ENCODE data around the gene TBRG4.

TBRG4 gene

DNA sequence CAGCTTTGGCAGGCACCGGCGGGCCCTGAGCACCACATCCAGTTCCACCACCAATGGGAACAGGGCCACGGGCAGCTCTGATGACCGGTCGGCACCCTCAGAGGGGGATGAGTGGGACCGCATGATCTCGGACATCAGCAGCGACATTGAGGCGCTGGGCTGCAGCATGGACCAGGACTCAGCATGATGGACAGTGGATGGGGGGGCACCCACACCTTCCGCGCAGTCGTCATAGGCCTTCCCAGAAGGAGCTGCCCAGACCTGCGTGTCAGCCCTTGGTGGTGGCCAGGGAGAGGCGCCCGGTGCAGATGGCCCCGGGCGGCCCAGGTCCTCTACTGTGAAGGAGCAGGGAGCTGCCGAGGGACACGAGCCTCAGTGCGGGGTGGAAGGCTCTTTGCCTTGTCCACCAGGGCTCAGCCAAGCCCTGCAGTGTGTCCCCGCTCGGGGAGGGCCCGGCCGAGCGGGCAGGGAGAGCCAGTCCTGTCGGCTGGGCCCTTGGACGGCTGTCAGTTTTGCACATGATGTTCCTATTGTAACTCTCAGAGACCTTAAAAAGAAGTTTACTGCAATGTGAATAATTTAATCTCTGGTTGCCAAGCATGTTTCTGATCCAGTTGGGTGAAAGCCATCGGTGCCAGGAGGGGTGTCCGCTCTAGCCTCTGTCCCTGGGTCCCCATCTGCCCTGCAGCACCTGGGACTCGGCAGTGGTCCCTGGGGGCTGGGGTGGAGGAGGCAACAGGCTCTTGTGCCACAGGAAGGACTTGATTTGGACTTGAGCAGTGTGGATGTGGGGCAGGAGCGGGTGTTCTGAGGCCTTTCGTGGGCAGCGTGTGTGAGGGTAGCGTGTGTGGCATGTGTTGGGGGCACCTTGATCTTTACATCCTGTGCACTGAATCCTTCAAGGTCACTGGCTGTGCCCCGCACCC, 35.4 kb downstream of the TBRG4 start:
- FAIRE-seq: peak; percentile 5
- no peak for DNase-seq (ENCODE audit: low spot score)

DNA sequence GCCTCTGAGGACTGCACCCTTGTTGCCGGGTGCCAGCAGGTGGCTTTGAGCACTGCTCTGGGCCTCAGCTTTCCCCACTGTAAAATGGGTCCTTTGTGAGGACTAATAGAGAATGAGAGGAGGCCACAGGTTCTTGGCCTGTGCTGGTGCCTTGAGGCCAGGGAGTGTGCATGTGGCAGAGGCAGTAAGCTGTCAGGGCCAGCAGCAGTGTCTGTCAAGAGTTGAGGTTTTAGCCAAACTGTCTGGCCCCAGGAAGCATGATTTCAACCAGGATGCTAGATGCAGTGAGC, 36.2 kb downstream of the TBRG4 start:
- DNase-seq (ENCODE audit: low spot score): no peak
- FAIRE-seq: no peak

DNA sequence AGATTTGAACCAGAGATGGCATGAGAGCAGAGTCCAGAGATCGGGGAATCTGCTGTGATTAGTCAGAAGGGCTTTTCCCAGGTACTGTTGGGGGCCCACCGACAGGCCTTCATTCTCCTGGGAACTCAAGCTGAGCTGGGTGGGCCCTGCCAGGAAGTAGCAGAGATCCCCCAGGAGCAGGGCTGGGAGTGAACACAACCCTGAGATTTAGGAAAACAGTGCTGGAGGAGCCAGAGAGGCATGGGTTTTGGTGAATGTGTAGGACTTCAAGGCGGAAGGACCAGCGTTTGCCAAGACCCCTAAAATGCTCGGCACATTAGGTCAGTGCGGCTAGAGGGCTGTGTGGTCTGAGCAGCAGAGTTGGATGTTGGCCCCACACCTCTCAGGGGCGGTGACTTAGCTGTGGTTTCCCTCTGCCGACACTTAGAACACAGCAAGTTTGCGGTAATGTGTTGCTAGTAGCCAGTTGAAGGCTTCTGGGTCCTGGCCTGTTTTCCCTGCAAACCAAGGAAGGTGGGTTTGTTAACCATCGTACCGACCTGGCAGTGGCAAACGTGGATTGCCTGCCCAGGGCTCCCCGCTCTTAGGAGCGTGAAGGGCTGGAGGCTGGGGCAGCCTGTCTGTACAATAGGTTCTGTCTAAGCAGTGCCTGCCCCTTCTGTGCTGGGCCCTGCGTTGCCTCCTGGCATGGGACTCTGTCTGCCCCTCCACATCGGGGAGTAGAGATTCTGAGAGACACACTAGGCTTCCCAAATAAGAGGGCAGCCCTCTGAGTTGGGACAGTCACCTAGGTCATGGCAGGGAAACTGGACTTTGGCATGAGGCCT, 36.8 kb downstream of the TBRG4 start:
- FAIRE-seq: no peak
- no peak for DNase-seq (ENCODE audit: low spot score)

DNA sequence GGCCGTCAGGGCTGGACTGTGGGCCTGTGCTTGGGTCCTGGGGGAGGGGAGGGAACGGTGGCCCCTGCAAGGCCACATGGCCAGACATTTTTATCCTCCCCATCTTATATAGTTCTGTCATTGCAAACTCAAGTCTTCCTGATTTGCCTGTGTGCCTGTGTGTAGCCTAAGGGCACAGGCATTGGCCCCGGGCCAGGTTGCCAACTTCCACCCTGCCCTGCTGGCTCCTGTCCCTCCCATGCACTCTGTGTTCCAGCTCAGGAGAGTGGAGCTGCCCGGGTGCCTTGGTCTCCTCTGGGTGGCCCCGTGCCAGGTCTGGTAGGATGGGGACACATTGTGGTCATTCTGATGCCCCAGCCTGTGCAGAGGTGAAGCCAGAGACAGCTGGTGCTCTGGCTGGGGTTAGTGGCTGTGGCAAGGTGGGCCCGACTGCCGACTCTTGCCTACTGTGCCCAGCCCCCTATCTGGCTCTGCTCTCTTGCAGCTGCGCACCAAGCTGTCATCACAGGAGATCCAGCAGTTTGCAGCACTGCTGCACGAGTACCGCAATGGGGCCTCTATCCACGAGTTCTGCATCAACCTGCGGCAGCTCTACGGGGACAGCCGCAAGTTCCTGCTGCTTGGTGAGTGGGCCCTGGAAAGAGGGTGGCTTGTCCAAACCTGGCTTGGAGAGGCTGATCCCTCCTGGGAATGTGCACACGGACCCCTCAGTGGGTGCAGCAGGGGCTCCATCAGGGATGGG, 37.5 kb downstream of the TBRG4 start:
- FAIRE-seq: peak; percentile 58

DNA sequence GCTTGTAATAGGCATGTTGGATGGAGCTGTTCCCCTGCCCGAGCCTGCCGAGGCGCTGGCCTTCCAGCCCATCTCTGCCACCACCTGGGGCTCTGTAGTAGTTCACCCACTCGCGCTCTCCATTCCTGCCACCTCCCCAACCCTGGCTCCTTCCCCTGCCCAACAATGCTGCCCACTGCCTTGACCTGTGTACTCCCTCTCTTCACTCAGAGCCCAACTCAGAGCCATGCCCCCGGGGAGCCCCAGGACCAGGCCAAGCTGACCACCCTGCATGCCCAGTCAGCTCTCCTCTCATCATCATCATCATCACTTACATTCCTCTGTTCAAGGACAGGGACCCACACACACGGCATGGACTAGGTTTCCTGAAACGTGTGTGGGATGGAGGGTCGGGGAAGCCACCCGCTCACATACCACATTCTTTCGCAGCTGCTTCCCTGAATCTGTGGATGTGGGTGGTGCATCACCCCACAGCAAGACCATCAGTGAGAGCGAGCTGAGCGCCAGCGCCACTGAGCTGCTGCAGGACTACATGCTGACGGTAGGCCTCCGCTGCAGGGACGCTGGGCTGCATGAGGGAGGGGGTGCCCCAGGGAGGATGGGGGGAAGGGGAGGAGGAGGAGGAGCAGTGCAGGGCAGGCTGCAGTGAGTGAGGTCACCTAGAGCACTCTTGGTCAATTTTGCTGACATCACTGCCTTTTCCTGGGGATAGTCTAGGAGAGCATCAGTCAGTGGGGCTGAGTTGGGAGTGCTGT, 38.3 kb downstream of the TBRG4 start:
- FAIRE-seq (no peak), DNase-seq (ENCODE audit: low spot score) (no peak)

More for the DNA sequence above, 37.5 kb downstream of the TBRG4 start:
- DNase-seq (ENCODE audit: low spot score): no peak

DNA sequence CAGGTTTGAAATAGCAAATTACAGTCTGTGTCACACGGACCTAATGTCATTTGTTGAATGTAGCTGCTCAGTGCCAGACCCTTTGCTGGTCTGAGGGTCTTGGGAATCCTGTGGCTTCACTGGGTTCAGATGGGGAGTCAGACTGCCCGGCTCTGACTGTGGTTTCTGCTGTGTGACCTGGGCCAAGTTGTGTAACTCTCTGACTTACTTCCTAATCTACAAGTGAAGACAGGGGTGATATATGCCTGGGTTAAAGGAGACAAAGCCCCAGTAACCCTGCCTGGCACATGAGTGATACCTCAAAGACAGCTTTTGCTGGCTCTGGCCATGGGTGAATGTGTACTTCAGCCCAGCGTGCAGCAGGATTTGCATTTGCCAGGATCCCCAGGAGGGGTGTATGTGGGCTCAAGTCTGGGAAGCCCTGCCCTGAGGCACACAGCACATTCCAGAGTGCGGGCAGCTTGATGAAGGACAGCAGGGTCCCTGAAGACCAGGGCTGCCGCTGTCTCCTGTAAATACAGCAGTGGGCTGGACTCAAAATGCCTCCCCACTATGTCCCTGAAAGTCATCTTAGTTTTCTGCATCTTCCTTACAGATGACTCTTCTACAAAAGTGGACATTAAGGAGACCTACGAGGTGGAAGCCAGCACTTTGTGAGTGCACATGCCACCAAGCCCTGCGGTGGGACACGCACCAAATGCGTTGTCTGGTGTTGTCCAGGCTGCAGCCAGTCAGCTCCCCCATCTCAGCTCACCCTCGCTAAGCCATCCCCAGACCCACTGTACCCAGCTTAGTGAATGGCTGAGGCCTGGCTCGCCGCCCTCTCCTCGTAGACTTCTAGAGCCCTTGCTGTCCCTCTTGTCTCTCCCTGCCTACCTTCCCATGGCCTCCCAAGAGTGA, 39.1 kb downstream of the TBRG4 start:
- no peak for DNase-seq (ENCODE audit: low spot score)
- no peak for FAIRE-seq

DNA sequence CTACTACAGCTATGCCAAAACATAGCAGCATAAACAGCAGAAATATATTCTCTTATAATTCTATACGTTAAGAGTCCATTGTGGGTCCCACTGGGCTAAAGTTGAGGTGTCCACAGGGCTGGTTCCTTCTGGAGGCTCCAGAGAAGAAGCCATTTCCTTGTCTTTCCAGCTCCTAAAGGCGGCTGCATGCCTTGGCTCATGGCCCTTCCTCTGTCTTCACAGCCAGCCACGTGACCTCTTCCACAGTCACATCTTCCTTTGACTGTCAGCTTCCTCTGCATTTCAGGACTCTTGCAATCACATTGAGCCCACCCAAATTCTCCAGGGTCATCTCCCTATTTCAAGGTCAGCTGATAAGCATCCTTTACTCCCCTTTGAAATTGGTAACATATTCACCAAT, 40.0 kb downstream of the TBRG4 start:
- FAIRE-seq (peak; percentile 30), DNase-seq (ENCODE audit: low spot score) (no peak)

DNA sequence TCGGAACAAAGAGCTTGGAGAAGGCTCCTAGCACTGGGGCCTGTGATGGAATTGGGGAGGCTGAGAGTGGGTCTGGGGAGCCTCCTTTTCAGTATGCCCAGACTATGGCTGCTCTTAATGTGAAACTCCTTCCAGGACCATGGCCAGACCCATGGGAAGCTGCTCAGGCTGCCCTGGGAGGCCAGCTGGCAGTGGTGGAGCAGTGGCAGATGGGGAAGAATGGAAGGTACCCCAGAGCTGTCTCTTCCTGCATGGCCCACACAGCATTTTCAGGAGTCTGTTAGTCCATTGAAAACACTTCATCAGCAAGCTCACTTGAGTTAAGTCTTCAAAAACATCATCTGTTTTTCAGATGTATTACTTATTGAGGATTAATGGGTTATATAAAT, 41.2 kb downstream of the TBRG4 start:
- FAIRE-seq: no peak

DNA sequence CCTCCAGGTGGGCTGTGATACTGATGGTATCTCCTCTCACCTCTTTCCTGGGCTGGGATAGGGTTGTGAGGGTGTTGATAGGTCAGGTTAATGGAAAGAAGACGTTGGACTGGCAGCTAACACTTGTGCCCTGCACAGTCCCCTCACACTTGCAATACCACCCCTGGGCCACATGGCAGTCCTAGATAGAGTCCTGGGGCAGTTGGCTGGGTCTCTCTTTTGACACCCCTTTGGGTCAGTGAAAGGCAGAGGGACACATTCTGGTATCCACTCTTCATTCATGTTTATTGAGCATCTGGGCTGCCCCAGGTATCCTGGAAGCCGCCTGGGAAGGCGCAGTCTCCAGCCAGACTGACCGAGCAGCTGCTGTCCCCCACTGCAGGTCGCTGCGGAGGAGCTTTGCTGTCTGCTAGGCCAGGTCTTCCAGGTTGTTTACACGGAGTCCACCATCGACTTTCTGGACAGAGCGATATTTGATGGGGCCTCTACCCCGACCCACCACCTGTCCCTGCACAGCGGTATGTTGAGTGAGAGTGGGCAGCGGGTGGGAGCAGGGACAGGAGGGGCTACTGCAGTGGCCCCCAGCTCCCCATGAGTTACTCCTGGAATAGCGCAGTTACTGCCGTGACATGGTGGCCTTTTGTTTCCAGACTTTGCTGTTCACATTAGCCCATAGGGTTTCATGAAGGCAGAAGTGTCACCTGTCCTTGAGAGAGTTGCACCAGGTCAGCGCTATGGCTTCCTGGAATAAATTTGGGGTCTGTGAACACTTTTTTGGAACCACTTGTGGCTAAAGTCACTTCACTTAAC, 41.8 kb downstream of the TBRG4 start:
- DNase-seq (ENCODE audit: low spot score) (no peak), FAIRE-seq (no peak)

More for the DNA sequence above, 41.2 kb downstream of the TBRG4 start:
- DNase-seq (ENCODE audit: low spot score): no peak

DNA sequence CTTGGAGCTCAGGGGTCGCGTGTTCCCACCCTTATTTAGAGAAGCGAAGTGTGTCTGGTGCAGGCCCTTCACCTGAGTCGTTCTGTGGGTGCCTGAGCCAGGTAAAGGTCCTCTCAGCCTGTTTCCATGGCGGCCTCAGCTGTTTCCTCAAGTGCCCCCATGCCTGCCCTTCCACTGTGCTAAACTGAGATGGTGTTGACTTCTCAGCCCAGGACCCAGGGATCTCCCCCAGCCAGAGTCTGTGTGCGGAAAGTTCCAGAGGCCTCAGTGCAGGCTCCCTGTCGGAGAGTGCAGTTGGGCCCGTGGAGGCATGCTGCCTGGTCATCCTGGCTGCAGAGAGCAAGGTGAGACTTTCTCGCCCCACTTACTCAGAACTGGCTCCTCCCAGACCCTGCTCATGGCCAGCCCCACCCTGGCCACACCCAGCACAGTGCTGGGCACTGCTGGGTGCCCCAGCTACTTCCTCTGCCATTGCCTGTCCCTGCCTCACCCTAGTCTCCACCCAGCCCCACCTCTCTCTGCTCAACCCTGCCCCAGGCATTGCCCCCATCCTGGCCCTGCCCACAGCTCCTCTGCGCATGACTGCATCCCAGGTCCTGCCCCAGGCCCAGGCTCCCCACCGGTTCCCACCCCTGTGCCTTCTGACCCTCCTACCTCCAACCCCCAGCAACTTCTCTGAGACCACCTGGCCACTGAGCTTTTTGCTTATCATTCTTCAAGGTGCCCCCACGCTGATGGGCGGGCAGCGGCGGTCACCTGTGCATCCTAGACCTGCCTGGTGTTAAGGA, 43.1 kb downstream of the TBRG4 start:
- no peak for DNase-seq (ENCODE audit: low spot score)
- no peak for FAIRE-seq

DNA sequence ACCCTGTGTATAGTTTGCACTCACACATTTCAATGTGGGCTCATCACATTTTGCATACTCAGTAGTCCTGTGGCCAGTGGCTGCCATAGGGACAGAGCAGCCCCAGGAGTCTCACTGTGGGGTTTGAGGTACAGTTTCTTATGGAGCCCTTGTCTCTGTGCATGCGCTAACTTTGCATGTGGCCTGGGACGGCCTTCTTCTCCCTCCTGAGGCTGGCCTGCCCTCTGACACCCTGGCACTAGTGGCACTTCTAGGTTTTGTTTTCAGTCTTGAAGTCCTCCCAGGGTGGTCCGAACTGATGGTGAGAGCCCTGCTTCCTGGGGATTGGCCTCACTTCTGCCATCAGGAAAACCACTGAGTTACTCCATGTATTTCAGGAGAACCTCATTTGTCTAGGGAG, 43.9 kb downstream of the TBRG4 start:
- no peak for FAIRE-seq
- DNase-seq (ENCODE audit: low spot score): no peak

DNA sequence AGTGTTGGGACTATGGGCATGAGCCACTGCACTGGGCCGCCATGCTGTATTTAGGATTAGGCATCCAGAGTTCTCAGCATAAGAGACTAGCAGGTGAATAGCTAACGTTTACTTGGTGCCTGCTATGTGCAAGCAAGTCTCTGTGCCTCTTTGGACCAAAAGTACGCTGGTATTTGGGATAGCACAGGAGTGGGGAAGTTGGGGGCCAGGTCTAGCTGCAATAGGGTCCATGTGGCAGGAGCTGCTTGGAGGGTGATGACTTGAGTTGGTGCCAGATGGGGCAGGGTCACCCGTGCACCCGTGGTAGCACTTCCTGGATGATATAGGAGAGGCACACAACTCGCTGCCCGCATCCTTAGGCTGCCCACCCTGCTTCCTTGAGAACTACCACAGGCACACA, 45.1 kb downstream of the TBRG4 start:
- DNase-seq (ENCODE audit: low spot score): no peak
- FAIRE-seq: no peak

DNA sequence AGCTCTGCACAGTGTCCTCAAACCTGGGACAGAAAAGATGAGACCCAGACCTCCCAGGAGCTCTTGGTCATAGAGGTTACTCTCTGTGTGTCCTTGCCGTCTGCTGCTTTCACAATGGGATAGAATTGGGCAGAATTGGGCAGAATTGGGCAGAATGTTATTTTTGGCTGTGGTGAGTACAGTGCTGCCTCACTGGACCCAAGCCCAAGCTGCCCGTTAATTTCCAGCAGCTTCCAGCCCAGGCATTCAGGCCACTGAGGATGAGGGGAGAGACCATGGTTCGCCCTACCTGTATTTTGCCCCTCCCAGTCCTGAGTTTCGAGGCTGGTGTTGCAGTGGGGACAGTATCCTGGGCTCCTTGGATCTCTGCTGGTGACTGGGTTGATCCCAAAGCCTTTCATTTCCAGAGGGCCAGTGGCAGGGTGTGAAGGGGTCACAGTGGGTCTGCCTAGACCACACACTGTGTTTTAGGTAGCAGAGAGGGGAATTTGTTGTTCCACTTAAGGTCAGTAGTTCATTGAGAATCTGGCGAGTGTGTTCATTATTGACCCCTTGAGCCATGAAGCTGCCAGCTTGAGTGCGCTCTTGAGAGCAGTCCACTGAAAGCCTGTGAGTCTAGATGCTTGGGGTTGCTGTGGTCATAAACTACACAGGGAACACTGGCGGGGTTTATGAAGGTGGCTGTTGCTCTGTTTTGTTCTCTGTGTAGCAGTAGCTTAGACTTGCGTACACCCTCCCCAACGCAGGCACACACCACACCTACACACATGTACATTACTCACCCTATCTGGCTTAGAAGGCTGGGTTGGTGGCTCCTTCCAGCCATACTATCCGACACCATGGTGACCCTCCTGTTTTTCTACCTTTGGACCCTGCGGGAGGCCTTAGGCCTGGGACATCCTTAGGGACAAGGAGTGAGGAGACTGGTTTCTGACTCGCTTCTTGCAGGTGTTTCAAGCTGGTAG, 46.2 kb downstream of the TBRG4 start:
- FAIRE-seq: no peak
- no peak for DNase-seq (ENCODE audit: low spot score)

DNA sequence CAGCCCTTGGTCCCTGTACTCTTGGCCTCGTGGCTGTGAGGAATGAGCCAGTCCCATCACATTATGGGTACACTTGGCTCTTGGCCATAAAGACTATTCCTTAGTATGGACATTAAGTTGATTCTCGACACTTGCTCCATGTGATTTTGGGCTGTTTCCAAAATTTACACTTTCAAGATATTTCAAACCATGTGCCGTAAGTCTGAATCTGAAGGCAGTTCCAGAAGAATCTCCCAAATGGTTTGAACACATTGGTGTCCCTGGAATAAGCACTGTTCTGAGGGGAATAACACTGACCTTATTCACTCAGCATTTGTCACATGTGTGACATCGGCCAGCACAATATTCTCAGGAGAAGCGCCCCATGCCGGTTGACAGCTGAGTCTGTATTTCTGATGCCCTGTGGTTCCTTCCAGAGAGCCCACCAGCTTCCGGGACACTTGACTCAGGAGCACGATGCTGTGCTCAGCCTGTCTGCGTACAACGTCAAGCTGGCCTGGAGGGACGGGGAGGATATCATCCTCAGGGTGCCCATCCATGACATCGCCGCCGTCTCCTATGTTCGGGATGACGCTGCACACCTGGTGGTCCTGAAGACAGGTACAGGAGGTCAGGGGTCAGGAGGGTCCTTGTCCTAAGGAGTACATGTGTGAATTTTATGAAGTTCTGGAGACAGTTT, 47.3 kb downstream of the TBRG4 start:
- DNase-seq (ENCODE audit: low spot score) (no peak), FAIRE-seq (peak; percentile 62)

DNA sequence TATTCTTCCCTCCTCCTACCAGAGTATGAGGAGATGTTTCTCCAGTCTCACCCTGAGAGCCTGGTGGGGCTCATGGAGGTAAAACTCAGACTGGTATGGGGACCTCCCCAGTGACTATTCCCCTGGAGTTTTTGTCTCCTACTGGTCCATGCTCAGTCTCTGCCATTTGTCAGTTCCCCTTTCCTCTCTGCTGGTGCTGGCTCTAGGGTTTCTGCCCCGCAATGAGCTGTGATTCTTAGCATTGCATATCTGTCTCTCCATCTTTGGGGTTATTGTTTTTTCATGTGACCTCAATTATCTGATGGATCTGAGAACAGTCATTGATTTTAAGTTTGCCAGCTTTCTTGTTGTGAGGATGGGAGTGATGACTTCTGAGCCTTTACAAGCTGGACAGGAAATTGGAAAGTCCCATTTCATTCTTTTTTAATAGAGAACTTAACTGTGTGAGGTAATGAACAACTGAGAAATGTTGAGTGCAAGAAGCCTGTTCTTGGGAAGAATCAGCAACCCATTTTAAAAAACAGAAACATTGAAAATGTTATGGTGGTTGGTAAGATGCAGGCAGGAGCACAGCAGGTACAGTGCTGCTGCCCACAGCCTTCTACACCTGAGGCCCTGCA, 49.6 kb downstream of the TBRG4 start:
- DNase-seq (ENCODE audit: low spot score) (no peak), FAIRE-seq (no peak)

DNA sequence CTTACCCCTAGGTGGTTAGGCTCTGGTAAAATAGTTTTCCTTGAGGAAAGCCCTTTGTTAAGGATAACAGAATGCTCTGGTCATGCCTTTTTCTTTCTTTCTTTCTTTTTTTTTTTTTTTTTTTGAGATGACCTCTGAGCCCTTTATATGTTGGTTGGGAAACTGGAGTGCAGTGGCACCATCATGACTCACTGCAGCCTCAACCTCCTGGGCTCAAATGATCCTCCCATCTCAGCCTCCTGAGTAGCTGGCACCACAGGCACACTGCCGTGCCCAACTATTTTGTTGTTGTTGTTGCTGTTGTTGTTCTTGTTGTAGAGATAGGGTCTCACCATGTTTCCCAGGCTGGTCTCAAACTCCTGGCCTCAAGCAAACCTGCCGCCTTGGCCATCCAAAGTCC, 50.1 kb downstream of the TBRG4 start:
- DNase-seq (ENCODE audit: low spot score) (no peak), FAIRE-seq (no peak)
